Fibroblast of lung (primary cell): ENCODE data around the gene CTTN. TPM values are rescaled to one million over a fixed set of nuclear protein-coding genes. Genes with fewer than 3 reads are reported as not detected.

ENCODE experiments used
- DNase-seq, 2 donors: peaks; one replicate each; pipeline versions ENCODE4 v3.0.0 to v3.0.0-alpha.2; 2010; ENCODE audit warnings: low read depth in 2 of 2
- H2AFZ ChIP-seq: 2 replicates; pipeline ENCODE4 v1.5.1; 2012; ENCODE audit warnings: low read length, control low read depth, inconsistent platforms
- H3K27ac ChIP-seq: 2 replicates; pipeline ENCODE4 v1.5.1; 2011; ENCODE audit warnings: low read length, control low read depth; ENCODE audit not compliant: insufficient read depth
- H3K27me3 ChIP-seq: 2 replicates; pipeline ENCODE4 v1.5.1; 2011; ENCODE audit warnings: mild to moderate bottlenecking, low read length; ENCODE audit not compliant: control insufficient read depth, insufficient read depth
- H3K36me3 ChIP-seq: 2 replicates; pipeline ENCODE4 v1.5.1; 2011; ENCODE audit warnings: low read length; ENCODE audit not compliant: control insufficient read depth, insufficient read depth
- H3K4me1 ChIP-seq: 2 replicates; pipeline ENCODE4 v1.5.1; 2011; ENCODE audit warnings: low read length; ENCODE audit not compliant: control insufficient read depth, insufficient read depth; ENCODE audit errors: extremely low read depth
- H3K4me2 ChIP-seq: 2 replicates; pipeline ENCODE4 v1.5.1; 2011; ENCODE audit warnings: low read length, control low read depth; ENCODE audit not compliant: insufficient read depth; ENCODE audit errors: extremely low read depth
- H3K4me3 ChIP-seq, 4 experiments: fragments of 200-600 bp in 1 of 4; sonication (generic) in 1 of 4; replicated peaks in 1 of 4; 2 replicates each; pipeline ENCODE4 v1.5.1; 2011 to 2016; ENCODE audit warnings: low read length in 4 of 4, low read depth in 3 of 4, mild to moderate bottlenecking in 3 of 4, control low read depth in 2 of 4, inconsistent platforms in 1 of 4, mixed read lengths in 1 of 4; ENCODE audit not compliant: insufficient read depth in 1 of 4; ENCODE audit errors: control extremely low read depth in 1 of 4
- H3K79me2 ChIP-seq: 2 replicates; pipeline ENCODE4 v1.5.1; 2012; ENCODE audit warnings: mild to moderate bottlenecking, low read length, inconsistent platforms; ENCODE audit not compliant: control insufficient read depth, insufficient read depth
- H3K9ac ChIP-seq: 2 replicates; pipeline ENCODE4 v1.5.1; 2011; ENCODE audit warnings: mild to moderate bottlenecking, low read length, control low read depth; ENCODE audit not compliant: insufficient read depth
- H3K9me3 ChIP-seq: 2 replicates; pipeline ENCODE4 v1.5.1; 2012; ENCODE audit warnings: low read depth, low read length; ENCODE audit not compliant: control insufficient read depth, insufficient read depth
- H4K20me1 ChIP-seq: 2 replicates; pipeline ENCODE4 v1.5.1; 2011; ENCODE audit warnings: low read length; ENCODE audit not compliant: control insufficient read depth, insufficient read depth; ENCODE audit errors: extremely low read depth
- EZH2 ChIP-seq: IDR thresholded peaks from 2 replicates; pipeline ENCODE4 v1.5.1; 2012; ENCODE audit warnings: low read length, control low read depth, mild to moderate bottlenecking; ENCODE audit errors: missing control alignments
- polyA plus RNA-seq, 2 donors: library from polyadenylated mRNA; depleted of rRNA in 1 of 2; stranded (reverse) in 1 of 2; unstranded in 1 of 2; fragments of >200 nt; gene quantifications; 2 replicates each; pipeline ENCODE4 v1.2.1, GENCODE V29; 2011 to 2012; ENCODE audit warnings: missing spikeins in 1 of 2
- total RNA-seq: library from RNA; depleted of rRNA; stranded (reverse); fragments of >200 nt; gene quantifications from 2 replicates; pipeline ENCODE4 v1.2.1, GENCODE V29; 2014
- TF ChIP-seq, protein P1 (sequence below), 2 donors: IDR thresholded peaks in 1 of 2; conservative IDR thresholded peaks in 1 of 2; 1 replicate in 1 of 2; 2 replicates in 1 of 2; pipeline ENCODE4 v1.5.1; 2011 to 2012; ENCODE audit warnings: low read length in 2 of 2, control low read depth in 1 of 2, inconsistent platforms in 1 of 2, low read depth in 1 of 2, mild to moderate bottlenecking in 1 of 2

CTTN gene
- total and polyA plus RNA-seq, 2 donors (not counting 1 experiment from before 2014, with no cell fraction given) = 198 to 428 TPM

DNA sequence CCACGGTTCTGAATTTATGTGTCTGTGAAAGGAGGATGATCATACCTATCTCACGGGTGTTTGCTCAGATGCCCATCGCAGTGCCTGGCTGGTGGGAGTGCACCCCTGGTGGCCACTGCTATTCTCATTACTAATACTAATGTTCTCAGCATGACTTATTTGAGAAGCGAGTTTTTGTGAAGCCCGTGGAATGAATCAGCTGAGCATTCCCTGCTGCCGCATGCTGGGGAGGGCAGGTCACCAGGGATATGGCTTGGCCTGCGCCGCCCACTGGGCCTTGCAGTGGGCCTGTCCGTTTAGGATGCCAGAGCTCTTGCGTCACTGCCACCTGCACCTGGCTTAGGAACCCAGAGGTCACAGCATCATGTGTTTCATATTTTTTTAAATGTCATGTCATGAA lies 16.9 kb downstream of the CTTN start:
- DNase-seq = peak; percentile 50 to 94
- Histone ChIP-seq H3K27ac (peak overlapping the region; percentile 39), H3K79me2 (peaks cover 19% of the 10 kb centered on the region), H3K4me3 (no peak overlapping the region), H3K4me2 (no peak overlapping the region), H2AFZ (no peak overlapping the region), H3K9ac (no peak overlapping the region), H4K20me1 (no peaks in the 10 kb centered on the region), H3K27me3 (no peaks in the 10 kb centered on the region), H3K36me3 (peaks cover 55% of the 10 kb centered on the region), H3K9me3 (no peaks in the 10 kb centered on the region), H3K4me1 (peaks cover 5% of the 10 kb centered on the region)
- TF ChIP-seq, protein P1, sequence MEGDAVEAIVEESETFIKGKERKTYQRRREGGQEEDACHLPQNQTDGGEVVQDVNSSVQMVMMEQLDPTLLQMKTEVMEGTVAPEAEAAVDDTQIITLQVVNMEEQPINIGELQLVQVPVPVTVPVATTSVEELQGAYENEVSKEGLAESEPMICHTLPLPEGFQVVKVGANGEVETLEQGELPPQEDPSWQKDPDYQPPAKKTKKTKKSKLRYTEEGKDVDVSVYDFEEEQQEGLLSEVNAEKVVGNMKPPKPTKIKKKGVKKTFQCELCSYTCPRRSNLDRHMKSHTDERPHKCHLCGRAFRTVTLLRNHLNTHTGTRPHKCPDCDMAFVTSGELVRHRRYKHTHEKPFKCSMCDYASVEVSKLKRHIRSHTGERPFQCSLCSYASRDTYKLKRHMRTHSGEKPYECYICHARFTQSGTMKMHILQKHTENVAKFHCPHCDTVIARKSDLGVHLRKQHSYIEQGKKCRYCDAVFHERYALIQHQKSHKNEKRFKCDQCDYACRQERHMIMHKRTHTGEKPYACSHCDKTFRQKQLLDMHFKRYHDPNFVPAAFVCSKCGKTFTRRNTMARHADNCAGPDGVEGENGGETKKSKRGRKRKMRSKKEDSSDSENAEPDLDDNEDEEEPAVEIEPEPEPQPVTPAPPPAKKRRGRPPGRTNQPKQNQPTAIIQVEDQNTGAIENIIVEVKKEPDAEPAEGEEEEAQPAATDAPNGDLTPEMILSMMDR (conservative IDR thresholded peaks at IDR 0.05 in 1 of 2, IDR thresholded peaks at IDR 0.05 in 1 of 2; ENCODE audit: low read depth in 1 of 2, low read length in 2 of 2) = peak; percentile 42 to 54
- TF ChIP-seq EZH2 = no peak

DNA sequence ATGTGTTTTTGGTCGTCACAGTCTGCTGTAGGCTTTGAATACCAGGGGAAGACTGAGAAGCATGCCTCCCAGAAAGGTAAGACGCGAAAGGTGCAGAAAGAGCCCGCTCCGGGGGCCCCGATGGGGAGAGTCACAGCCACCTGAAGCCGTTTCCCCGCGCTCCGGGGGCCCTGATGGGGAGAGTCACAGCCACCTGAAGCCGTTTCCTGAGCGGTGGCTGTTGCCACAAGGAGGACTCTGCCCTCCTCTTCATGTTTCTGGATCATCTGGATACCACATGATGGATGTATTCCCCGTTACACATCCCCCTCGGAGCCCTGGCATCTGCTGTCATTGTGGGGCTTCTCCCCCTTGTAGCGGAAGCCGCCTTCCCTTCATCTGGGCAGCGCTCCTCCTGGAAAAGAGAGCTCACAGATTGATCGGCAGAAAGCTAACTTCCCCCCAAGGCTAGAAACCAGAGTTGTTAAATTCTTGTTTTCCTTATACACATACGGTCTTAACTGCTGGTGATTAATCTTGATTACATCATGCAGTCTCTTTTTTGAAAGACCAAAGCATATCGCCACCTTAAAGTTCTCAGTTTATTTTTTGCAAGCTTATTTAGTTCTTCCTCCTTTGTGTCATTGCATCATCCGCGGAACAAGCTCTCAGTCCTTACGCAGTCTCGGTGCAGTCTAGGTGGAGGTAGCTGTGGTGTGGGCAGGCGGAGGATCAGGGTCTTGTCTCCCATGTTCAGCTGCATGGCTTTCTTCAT lies 17.5 kb downstream of the CTTN start:
- peaks cover 51% of the 10 kb centered on the region for H3K36me3 ChIP-seq

DNA sequence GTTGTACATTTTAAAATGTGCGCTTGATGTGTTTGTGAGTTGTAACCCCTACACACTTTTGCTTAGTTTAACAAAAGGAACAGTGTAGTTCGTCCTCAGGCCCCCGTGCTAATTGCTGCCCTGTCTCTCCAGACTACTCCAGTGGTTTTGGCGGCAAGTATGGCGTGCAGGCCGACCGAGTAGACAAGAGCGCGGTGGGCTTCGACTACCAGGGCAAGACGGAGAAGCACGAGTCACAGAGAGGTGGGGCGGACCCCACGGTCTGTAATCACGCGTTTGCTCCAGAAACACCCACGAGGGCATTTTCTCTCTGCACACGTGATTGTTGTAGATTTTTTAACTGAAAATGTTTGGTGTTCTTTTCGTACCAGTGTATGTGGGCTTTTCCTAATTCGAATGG lies 18.6 kb downstream of the CTTN start:
- H3K9me3 ChIP-seq = no peaks in the 10 kb centered on the region
- no peaks in the 10 kb centered on the region for H3K27me3 ChIP-seq
- H3K4me2 ChIP-seq = no peak overlapping the region
- no peak overlapping the region for H3K9ac ChIP-seq
- H3K79me2 ChIP-seq = peaks cover 11% of the 10 kb centered on the region
- H3K4me3 ChIP-seq = no peak overlapping the region
- peaks cover 5% of the 10 kb centered on the region for H3K4me1 ChIP-seq
- H3K27ac ChIP-seq = no peak overlapping the region
- no peak overlapping the region for H2AFZ ChIP-seq
- no peak for DNase-seq
- peaks cover 50% of the 10 kb centered on the region for H3K36me3 ChIP-seq
- no peaks in the 10 kb centered on the region for H4K20me1 ChIP-seq
- no peak for TF ChIP-seq EZH2
- TF ChIP-seq, protein P1 (conservative IDR thresholded peaks at IDR 0.05 in 1 of 2, IDR thresholded peaks at IDR 0.05 in 1 of 2; ENCODE audit: low read depth in 1 of 2, low read length in 2 of 2) = no peak

More for the DNA sequence above, 17.5 kb downstream of the CTTN start:
- Histone ChIP-seq H3K4me2 (no peak overlapping the region), H3K27ac (peak overlapping the region; percentile 3), H3K9me3 (no peaks in the 10 kb centered on the region), H3K9ac (no peak overlapping the region), H3K27me3 (no peaks in the 10 kb centered on the region), H3K79me2 (peaks cover 15% of the 10 kb centered on the region), H3K4me1 (peaks cover 5% of the 10 kb centered on the region), H2AFZ (no peak overlapping the region), H3K4me3 (no peak overlapping the region), H4K20me1 (no peaks in the 10 kb centered on the region)
- DNase-seq = peak; percentile 25 to 30
- TF ChIP-seq EZH2 = no peak
- TF ChIP-seq, protein P1 (conservative IDR thresholded peaks at IDR 0.05 in 1 of 2, IDR thresholded peaks at IDR 0.05 in 1 of 2; ENCODE audit: low read depth in 1 of 2, low read length in 2 of 2) = no peak
